A549 treated with AZD9567 at 1 μM for 4 hours (cell line): ENCODE measurements around the gene CMC1. TPM values are rescaled to one million over a fixed set of nuclear protein-coding genes. Genes with fewer than 3 reads are reported as not detected.

Experiments
- total RNA-seq: library from RNA; stranded (reverse); fragments of 200-300 nt; extraction: Qiagen RNA extraction; gene quantifications from 5 replicates; pipeline ENCODE4 v1.2.3, GENCODE V29; 2022; ENCODE audit not compliant: insufficient read depth

Gene CMC1
- total RNA-seq: 42.4 to 51.6 TPM (median 49.6 TPM) in 5 replicates

GRCh38 chr3:28241221-28242160, at the start of gene CMC1:
Gene CMC1, plus strand, starts transcription at chr3:28241619. Its CDS starts 175 bp downstream, at chr3:28241794.

DNA sequence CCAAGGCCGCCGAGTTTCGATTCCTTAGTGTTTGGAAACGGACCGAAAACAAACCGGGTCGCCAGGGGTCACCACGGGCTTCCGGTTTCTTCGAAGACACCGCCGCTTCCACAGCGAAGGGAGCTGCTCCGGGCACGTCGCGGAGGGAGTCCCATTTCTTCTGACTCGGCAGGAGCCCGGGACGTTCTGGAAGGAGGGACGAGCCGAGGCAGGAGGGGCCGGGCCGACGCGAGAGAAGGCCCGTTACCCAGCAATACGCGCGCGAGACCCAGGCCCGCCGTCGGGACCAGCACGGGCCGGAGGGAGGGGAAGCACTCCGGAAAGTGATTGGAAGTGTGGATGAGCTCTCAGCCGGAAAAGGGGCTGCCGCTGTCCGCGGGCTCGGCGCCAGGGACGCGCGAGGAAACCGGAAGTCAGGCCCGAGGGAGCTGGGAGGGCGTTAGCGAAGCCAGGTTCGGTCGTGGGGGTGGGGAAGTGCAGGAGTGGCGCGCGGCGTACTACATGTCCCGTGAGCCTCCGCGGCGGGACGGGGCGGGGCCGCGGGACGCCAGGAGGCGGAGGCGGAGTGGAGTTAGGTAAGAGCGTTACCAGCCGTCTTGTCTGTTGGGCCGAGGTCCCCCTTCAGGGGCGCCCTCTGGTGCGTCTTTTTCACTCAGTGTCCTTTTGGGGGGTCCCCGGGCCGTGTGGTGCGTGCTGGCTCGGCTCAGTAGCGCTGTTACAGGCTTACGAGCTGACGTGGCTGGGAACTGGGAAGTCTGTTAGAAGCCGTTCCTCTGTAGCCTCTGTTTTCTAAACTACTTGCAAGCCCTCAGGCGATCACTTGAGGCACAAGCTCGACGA, 107.4 kb downstream of the CMC1 start, which contains the start of the genes AZI2 and ZCWPW2:
AZI2 (minus strand) TSS at position 196 of the 840 bp plus-strand sequence. CDS start 8,207 bp downstream, outside the sequence.
ZCWPW2 (plus strand) TSS at position 93 of the 840 bp plus-strand sequence. CDS start 64,348 bp downstream, outside the sequence.

Other genes with a start within 250 kb of the CMC1 start
- 0.10 TPM in 1 of 5 replicates, not detected in the others for gene ZCWPW2, start 107.1 kb downstream of the CMC1 start, total RNA-seq
- gene AZI2, start 107.2 kb downstream of the CMC1 start, total RNA-seq: 40.8 to 60.1 TPM (median 44.0 TPM) in 5 replicates